Activated CD8-positive, alpha-beta memory T cell treated with anti-CD3 and anti-CD28 coated beads for 4 hours (primary cell): ENCODE data around the gene MROH2A.

Experiments used
- DNase-seq, 2 donors: peaks; one replicate each; pipeline ENCODE4 v3.0.0-alpha.2; 2020; ENCODE audit warnings: low read depth in 2 of 2

MROH2A gene

DNA sequence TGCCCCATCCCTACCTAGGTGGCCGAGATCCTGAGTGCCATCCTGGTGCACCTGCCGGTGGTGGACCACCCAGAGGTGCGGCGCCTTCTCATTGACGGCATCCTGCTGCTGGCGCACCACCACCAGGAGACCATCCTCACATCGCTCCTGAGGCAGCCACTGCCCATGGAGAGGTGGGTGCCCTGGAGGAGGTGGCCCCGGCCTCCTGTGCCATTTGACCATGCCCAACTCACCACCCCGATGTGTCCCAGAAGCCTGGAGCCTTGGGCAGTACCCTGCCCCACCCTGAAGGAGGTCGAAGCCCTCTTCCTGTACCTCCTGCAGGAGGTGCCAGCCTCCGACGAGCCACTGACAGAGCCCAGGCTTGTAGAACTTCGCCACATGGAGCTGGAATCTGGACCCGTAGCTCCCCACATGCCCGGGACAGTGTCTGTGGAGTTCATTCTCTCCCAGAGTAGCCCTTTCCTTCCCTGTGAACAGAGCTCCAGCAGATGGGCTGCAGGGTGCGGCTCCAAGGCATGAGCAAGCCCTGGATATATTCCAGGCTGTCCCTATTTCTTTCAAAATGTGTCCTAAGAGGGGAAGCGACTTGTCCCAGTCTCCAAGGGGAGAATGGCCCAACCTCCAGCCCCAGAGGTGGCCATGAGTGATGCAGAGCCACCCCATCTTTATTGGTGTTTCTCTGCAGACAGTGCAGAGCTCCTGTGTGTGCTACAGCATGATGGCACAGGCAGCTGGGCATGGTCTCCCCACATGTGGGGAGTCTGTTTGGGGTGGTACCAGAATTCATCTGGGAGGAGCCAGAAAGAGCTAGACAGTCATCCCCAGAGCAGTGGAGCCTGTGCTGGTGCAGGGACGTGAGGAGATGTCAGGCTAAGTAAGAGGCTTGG, 42.0 kb downstream of the MROH2A start:
- no peak for DNase-seq

- DNase-seq, result no peak
These were observed 42.6 kb downstream of the MROH2A start for GRCh38 chr2:233820774-233821105.

DNA sequence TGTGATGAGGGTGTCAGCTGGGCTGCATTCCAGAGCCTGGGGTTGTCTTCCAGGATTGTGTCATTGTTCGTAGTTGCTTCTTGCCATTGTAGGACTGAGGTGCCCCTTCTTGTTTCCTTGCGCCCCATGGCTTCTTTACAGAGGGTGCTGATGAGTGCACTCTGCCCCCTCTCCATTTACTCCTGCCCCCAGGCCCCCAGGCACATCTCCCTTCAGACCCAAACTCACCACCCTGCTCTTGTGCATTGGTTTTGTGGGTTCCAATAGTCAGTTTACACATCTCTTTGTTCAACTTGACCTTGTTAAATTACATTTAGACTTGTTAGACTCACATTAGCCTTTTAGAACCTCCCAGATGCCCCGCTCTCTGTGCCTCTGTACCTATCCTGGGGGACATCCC, 43.1 kb downstream of the MROH2A start:
- no peak for DNase-seq

DNA sequence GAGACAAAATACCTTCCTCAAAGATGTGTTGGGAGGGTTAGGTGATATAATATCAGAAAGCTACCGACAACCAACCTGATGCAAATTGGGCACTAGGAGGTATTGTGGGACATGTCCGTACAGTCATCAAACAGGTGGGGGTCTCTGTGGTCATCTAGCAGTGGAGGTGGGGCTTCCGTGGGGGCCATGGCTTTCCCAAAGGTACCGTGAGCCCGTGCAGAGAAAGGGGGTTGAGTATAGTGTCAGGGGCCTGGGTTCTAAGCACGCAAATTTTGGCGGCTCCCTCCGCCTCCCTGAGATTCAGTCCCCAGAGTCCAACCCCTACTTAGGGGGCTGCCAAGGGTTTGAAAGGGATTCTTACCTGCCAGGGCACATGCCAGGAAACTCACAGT, 43.6 kb downstream of the MROH2A start:
- no peak for DNase-seq

DNA sequence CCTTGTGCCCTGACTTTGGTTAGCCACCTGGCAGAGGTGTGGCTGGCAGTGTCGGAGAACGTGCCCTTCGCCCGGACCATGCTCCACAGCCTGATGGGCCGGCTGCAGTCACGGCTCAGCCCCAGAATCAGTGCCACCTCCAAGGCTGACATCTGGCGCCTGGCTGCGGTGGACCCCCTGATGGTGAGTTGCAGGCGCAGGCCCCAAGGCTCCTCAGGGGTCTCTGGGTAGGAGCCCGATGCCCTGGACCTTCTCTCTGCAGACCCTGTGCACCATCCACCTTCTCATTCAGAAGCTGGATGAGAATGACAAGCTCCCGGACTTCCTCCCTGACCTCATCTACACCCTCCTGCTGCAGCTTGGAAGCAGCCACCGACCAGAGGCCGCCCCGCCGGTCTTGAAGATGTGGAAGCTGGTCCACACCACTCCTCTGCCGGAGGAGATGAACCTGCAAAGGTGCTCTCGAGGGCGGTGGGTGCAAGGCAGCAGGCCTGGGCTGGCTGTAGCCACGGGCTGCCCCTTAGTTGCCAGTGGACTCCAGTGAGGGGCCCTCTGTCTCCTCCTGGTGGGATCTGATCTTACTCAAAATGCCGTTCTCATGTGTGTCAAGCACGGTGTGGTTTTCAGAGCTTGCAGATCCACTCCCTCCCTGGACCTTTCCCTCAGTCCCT, 44.1 kb downstream of the MROH2A start:
- DNase-seq, result no peak

GRCh38 chr2:233822781-233823730, 44.9 kb downstream of the MROH2A start:
- DNase-seq, result no peak

DNA sequence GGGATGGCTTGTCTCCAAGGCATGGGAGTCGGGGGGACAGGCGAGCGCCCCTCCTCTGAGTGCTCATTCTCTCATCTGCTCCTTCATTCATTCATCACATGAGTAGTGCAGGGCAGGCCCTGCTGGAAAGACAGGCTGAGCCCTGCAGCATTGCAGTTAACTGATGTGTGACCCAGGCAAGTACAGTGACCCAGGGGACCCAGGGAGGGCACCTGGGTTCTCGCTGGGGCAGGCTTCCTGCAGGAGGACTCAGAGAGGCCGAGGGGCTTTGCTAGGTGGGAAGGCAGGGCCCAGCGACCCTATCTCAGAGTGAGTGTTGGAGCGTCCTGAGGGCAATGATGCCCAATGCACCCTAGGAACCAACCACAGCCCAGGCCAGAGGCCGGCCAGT, 45.6 kb downstream of the MROH2A start:
- no peak for DNase-seq

GRCh38 chr2:233824373-233824772, 46.2 kb downstream of the MROH2A start:
- DNase-seq, result no peak

GRCh38 chr2:233828546-233829192, 50.5 kb downstream of the MROH2A start:
- no peak for DNase-seq

DNA sequence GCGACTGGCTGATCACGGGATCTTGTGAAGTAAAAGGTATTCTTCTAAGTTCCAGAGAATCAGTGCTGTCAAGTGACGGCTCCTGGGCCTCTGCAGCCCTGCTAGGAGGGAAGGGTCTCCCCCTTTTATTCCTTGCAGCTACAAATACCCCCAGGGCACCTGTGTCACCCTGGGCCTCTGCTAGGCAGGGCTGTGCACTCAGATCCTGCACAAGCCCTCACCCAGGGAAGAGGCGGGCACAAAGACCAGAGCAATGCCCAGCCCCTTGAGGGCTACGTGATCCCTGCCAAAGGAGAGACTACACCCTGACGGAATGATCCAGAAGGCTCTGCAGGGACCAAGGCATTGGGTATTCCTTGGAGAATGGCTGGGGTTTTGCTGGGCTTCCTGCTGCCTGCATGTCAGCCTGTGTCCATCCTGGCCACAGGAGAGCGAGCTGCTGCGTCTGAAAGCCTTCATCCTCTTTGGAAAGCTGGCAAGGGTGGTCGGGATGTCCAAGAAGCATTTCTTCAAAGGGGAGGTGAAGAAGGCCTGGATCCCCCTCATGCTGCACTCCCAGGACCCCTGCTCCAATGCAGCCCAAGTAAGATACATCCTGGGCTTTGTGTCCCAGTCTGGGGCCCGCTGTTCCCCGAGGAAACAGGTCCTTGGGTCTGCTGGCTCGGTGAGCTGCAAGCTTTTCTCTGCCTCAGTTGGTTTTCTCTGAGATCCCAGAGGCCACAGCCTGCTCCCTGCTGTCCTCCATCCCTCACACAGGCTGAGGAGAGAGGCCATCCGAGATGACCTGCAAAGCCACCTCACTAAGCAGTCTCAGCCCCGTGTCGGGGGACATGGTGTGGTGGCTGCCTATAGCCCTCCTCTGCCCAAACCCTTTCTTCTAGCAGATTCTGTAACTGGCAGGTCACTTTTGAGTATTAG, 51.3 kb downstream of the MROH2A start:
- DNase-seq, result no peak

GRCh38 chr2:233830111-233830802, 52.1 kb downstream of the MROH2A start:
- DNase-seq, result no peak

- DNase-seq, result no peak
These were observed 53.0 kb downstream of the MROH2A start for GRCh38 chr2:233831011-233831721.

DNA sequence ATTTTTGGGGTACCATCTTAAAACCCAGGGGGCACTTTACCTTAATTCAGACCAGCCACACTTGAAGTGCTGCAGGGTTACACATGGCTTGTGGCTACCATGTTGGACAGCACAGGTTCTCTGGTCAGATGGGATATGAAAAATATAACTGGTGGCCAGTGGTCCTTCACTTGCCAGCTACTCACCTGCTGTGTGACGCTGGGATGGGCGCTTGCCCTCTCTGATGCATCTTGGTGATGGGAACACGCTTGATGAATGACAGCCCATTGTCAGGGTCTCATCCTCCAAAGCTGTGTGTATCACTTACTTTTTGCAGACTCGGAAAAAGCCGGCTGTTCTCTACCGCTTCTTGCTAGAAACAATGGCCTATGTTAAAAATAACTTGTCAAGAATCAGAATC, 53.7 kb downstream of the MROH2A start:
- DNase-seq, result no peak

DNA sequence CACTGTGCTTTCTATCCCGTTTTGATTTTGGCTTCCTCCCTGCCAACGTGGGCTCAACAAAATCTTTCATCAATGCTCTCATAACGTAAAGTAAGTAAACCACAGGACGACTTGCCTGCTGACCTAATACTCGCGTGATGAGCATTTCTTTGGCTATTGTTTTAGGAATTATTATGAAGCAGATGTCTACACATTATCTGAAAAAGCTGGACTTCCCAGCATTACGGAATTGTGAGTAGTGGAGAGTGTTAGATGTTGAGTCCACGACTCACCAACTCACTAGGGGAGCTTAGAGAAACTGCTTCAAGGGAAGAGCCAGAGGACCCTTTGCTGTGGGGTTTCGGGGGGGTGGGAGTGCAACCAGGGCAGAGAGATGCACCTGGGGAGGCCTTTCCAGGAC, 54.3 kb downstream of the MROH2A start:
- DNase-seq, result no peak

GRCh38 chr2:233832869-233833311, 54.8 kb downstream of the MROH2A start:
- DNase-seq, result no peak

DNA sequence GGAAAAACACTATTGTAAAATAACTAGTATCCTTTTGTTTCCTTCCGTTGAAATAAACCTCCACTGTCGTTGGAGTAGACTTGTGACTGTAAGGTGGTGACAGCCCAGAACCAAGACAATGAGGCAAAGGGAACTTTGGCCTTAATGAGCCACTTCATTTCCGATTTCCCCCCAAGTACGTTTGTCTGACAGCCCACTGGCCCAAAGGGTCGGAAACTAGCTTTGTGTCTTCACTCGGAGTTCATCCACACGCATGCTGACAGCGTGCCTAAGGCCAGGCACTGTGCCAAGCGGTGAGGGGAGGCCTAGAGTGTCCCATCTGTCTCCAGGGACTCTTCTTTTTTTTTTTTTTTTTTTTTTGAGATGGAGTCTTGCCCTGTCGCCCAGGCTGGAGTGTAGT, 55.2 kb downstream of the MROH2A start:
- no peak for DNase-seq

- no peak for DNase-seq
These were observed 57.4 kb downstream of the MROH2A start for GRCh38 chr2:233835230-233836186.

DNA sequence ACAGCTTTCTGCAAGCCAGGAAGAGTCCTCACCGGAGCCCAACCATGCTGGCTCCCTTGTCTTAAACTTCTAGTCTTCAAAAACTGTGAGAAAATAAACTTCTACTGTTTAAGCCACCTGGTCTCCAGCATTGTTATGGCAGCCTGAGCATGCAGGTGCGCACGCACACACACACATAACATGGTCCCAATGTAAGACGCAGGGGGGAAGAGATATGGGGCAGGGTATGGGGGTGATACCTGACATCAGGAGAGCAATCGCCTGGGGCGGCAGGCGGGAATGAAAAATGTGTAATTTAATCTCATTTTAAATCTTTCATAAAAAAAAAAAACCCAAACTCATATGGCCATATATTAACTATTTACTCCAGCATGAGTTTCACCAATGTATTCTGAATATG, 58.2 kb downstream of the MROH2A start:
- DNase-seq, result no peak
